ENCODE results near the gene CNTNAP2.
"Not testable (repeated sequence)": the region's sequence is repeated elsewhere in the genome, so short reads cannot be mapped to it uniquely, and the experiment has no call there.

Gene CNTNAP2

GRCh38 chr7:148403466-148403993 lies 2286.9 kb downstream of the CNTNAP2 start:
- in situ Hi-C loops (cut with HindIII; ENCODE audit: low sequenced_read_pairs), result no loop called here
- no peak overlapping the region for H3K4me3 ChIP-seq (ENCODE audit: low read depth, low read length)
- no peak for DNase-seq (ENCODE audit: low read depth, low spot score)
- TF ChIP-seq, protein P1, sequence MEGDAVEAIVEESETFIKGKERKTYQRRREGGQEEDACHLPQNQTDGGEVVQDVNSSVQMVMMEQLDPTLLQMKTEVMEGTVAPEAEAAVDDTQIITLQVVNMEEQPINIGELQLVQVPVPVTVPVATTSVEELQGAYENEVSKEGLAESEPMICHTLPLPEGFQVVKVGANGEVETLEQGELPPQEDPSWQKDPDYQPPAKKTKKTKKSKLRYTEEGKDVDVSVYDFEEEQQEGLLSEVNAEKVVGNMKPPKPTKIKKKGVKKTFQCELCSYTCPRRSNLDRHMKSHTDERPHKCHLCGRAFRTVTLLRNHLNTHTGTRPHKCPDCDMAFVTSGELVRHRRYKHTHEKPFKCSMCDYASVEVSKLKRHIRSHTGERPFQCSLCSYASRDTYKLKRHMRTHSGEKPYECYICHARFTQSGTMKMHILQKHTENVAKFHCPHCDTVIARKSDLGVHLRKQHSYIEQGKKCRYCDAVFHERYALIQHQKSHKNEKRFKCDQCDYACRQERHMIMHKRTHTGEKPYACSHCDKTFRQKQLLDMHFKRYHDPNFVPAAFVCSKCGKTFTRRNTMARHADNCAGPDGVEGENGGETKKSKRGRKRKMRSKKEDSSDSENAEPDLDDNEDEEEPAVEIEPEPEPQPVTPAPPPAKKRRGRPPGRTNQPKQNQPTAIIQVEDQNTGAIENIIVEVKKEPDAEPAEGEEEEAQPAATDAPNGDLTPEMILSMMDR (IDR thresholded peaks at IDR 0.05; ENCODE audit: low read depth, low read length), result no peak

GRCh38 chr7:148408307-148408706 lies 2291.7 kb downstream of the CNTNAP2 start:
- TF ChIP-seq, protein P1 (IDR thresholded peaks at IDR 0.05; ENCODE audit: low read depth, low read length), result no peak
- in situ Hi-C loops (cut with HindIII; ENCODE audit: low sequenced_read_pairs), result no loop called here

GRCh38 chr7:148410905-148411304 lies 2294.3 kb downstream of the CNTNAP2 start:
- TF ChIP-seq, protein P1 (IDR thresholded peaks at IDR 0.05; ENCODE audit: low read depth, low read length), result no peak
- no peak overlapping the region for H3K4me3 ChIP-seq (ENCODE audit: low read depth, low read length)
- in situ Hi-C loops (cut with HindIII; ENCODE audit: low sequenced_read_pairs), result no loop called here
- DNase-seq (ENCODE audit: low read depth, low spot score), result no peak

More at GRCh38 chr7:148408307-148408706, 2291.7 kb downstream of the CNTNAP2 start:
- H3K4me3 ChIP-seq (ENCODE audit: low read depth, low read length), result no peak overlapping the region
- DNase-seq (ENCODE audit: low read depth, low spot score), result no peak

DNA sequence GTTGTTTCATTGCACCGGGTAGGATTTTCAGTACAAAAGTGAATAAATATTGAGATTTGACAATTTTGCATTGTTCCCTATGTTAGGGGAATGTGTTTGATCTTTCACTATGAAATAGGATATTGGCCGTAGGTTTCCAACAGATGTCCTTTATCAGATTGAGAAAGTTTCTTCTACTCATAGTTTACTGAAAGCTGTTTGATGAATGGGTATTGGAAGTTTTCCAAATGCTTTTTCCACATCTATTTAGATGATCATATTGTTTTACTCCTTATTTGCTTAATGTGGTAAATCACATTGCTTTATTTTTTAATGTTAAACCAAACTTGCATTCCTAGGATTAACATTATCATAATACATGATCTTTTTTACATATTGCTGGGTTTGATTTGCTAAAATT lies 2296.1 kb downstream of the CNTNAP2 start:
- in situ Hi-C loops (cut with HindIII; ENCODE audit: low sequenced_read_pairs), result no loop called here

DNA sequence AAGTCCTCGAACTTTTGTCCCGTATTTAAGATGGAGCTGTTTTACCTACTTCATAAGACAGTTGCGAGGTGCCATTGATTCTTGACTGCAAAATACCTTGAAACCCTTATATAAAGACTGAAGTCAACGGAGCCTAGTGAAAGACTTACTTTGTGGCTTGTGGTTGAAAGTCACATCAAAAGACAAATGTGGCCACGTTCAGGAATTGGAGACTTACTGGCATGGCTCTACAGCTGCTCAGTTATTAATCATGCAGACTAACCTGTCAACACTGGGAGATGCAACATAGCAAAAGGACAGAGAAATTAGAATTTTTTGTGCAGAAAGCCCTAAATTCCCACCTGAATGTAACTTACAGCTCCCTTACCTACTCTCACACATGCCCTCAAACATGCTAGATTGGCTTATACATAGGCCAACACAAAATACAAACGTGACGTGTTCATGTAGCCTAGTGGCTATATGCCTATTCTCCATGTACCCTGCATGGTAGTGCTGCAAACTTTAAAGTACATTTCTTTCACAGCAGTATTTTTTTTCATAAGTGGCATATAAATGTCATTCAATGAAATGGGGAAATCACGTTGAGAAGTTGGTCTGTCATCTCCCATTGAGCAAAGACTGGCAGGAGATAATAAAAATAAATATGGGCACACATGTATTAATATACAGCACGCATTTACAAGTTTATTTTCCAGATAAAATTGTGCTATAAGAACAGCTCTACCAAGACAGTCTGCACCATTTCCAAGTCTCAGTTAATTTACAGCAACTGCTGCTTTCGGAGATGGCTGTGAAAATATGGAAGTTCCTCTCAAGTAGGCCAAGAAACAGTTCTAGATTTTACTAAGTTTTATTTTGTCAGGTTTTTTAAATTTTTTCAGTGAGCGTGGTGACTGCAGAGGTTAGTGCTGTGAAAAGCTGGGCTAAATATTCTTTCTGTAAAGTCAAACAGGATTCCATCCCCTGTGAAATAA lies 2303.5 kb downstream of the CNTNAP2 start:
- no peak for DNase-seq (ENCODE audit: low read depth, low spot score)
- TF ChIP-seq, protein P1 (IDR thresholded peaks at IDR 0.05; ENCODE audit: low read depth, low read length), result no peak
- no peak overlapping the region for H3K4me3 ChIP-seq (ENCODE audit: low read depth, low read length)
- in situ Hi-C loops (cut with HindIII; ENCODE audit: low sequenced_read_pairs), result no loop called here

More for the DNA sequence above, 2296.1 kb downstream of the CNTNAP2 start:
- no peak overlapping the region for H3K4me3 ChIP-seq (ENCODE audit: low read depth, low read length)
- DNase-seq (ENCODE audit: low read depth, low spot score), result no peak
- TF ChIP-seq, protein P1 (IDR thresholded peaks at IDR 0.05; ENCODE audit: low read depth, low read length), result no peak

- no peak for DNase-seq (ENCODE audit: low read depth, low spot score)
- in situ Hi-C loops (cut with HindIII; ENCODE audit: low sequenced_read_pairs), result no loop called here
- H3K4me3 ChIP-seq (ENCODE audit: low read depth, low read length), result no peak overlapping the region
- TF ChIP-seq, protein P1 (IDR thresholded peaks at IDR 0.05; ENCODE audit: low read depth, low read length), result no peak
Observed at GRCh38 chr7:148422030-148422429, 2305.4 kb downstream of the CNTNAP2 start.

GRCh38 chr7:148426393-148426792 lies 2309.8 kb downstream of the CNTNAP2 start:
- H3K4me3 ChIP-seq (ENCODE audit: low read depth, low read length); in situ Hi-C loops (cut with HindIII; ENCODE audit: low sequenced_read_pairs); DNase-seq (ENCODE audit: low read depth, low spot score): not testable (repeated sequence)

DNA sequence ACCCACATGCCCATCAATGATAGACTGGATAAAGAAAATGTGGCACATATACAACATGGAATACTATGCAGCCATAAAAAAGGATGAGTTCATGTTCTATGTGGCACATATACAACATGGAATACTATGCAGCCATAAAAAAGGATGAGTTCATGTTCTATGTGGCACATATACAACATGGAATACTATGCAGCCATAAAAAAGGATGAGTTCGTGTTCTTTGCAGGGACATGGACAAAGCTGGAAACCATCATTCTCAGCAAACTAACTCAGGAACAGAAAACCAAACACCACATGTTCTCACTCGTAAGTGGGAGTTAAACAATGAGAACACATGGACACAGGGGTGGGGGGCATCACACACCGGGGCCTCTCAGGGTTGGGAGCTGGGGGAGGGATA lies 2314.1 kb downstream of the CNTNAP2 start:
- in situ Hi-C loops (cut with HindIII; ENCODE audit: low sequenced_read_pairs); H3K4me3 ChIP-seq (ENCODE audit: low read depth, low read length); DNase-seq (ENCODE audit: low read depth, low spot score): not testable (repeated sequence)

Data from astrocyte of the spinal cord (primary cell).